Astrocyte (in vitro differentiated cells and primary cell): ENCODE measurements around the gene SPDEF.

Source experiments
- EZH2 ChIP-seq: IDR thresholded peaks from 2 replicates; pipeline ENCODE4 v1.6.1; 2012; ENCODE audit warnings: mild to moderate bottlenecking, low read length, inconsistent platforms; ENCODE audit not compliant: insufficient read depth
- TF ChIP-seq, protein P1 (sequence below): IDR thresholded peaks from 2 replicates; pipeline ENCODE4 v1.5.1; 2011; ENCODE audit warnings: low read depth, mild to moderate bottlenecking, inconsistent platforms, low read length, moderate library complexity; ENCODE audit not compliant: insufficient read depth

DNA sequence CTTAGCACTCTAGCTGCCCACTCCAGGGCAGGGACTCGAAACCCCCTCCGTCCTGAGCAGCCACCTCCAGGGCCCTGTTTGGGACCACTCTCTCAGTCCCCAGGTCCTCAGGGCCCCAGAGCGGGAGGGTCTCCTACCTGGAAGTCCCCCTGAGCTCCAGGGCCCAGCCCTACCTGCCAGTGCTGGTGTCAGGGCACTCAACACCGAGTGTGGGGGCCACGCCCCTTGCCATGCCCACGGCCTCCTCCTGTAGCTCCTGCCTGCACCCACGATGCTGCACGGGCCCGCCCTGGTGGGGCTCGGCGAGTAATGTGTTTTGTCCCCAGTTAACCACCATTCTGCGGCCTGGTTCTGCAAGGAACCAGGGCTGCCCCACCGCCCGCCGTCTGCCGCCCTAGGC, 21.5 kb downstream of the SPDEF start:
- TF ChIP-seq, protein P1, sequence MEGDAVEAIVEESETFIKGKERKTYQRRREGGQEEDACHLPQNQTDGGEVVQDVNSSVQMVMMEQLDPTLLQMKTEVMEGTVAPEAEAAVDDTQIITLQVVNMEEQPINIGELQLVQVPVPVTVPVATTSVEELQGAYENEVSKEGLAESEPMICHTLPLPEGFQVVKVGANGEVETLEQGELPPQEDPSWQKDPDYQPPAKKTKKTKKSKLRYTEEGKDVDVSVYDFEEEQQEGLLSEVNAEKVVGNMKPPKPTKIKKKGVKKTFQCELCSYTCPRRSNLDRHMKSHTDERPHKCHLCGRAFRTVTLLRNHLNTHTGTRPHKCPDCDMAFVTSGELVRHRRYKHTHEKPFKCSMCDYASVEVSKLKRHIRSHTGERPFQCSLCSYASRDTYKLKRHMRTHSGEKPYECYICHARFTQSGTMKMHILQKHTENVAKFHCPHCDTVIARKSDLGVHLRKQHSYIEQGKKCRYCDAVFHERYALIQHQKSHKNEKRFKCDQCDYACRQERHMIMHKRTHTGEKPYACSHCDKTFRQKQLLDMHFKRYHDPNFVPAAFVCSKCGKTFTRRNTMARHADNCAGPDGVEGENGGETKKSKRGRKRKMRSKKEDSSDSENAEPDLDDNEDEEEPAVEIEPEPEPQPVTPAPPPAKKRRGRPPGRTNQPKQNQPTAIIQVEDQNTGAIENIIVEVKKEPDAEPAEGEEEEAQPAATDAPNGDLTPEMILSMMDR: no peak
- no peak for TF ChIP-seq EZH2
